ENCODE results near the gene SDK1.

GRCh38 chr7:4022265-4022664 is 721.2 kb downstream of the SDK1 start:
- TF ChIP-seq, protein P1, sequence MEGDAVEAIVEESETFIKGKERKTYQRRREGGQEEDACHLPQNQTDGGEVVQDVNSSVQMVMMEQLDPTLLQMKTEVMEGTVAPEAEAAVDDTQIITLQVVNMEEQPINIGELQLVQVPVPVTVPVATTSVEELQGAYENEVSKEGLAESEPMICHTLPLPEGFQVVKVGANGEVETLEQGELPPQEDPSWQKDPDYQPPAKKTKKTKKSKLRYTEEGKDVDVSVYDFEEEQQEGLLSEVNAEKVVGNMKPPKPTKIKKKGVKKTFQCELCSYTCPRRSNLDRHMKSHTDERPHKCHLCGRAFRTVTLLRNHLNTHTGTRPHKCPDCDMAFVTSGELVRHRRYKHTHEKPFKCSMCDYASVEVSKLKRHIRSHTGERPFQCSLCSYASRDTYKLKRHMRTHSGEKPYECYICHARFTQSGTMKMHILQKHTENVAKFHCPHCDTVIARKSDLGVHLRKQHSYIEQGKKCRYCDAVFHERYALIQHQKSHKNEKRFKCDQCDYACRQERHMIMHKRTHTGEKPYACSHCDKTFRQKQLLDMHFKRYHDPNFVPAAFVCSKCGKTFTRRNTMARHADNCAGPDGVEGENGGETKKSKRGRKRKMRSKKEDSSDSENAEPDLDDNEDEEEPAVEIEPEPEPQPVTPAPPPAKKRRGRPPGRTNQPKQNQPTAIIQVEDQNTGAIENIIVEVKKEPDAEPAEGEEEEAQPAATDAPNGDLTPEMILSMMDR (IDR thresholded peaks at IDR 0.05): no peak
- TF ChIP-seq POLR2A (IDR thresholded peaks at IDR 0.05): no peak
